Peyer's patch (tissue), 4 donors: ENCODE data around the gene GRIK4. TPM values are rescaled to one million over a fixed set of nuclear protein-coding genes. Genes with fewer than 3 reads are reported as not detected.

ENCODE experiments used
- DNase-seq, 3 donors: peaks; one replicate each; pipeline ENCODE4 v3.0.0-alpha.2; 2017 to 2019
- H3K27ac ChIP-seq, 4 donors: fragments of 200-600 bp; sonication (generic); one replicate each; pipeline ENCODE4 v1.5.1; 2016 to 2019
- H3K27me3 ChIP-seq, 2 donors: fragments of 200-600 bp; sonication (generic); one replicate each; pipeline ENCODE4 v1.5.1; 2019
- H3K36me3 ChIP-seq, 3 donors: fragments of 200-600 bp; sonication (generic); one replicate each; pipeline ENCODE4 v1.5.1; 2016 to 2019
- H3K4me1 ChIP-seq, 4 donors: fragments of 200-600 bp; sonication (generic); one replicate each; pipeline ENCODE4 v1.5.1; 2016 to 2019
- H3K4me3 ChIP-seq, 4 donors: fragments of 200-600 bp; sonication (generic); 1 replicate in 3 of 4; 2 replicates in 1 of 4; pipeline ENCODE4 v1.5.1; 2016 to 2019; ENCODE audit warnings: mild to moderate bottlenecking in 1 of 4
- H3K9me3 ChIP-seq, 4 donors: fragments of 200-600 bp; sonication (generic); one replicate each; pipeline ENCODE4 v1.5.1; 2016 to 2019; ENCODE audit warnings: mild to moderate bottlenecking in 1 of 4
- POLR2A ChIP-seq, 2 donors: fragments of 450-650 bp; IDR thresholded peaks; one replicate each; pipeline ENCODE4 v1.5.1; 2017; ENCODE audit warnings: antibody characterized with exemption in 2 of 2, mild to moderate bottlenecking in 2 of 2, moderate library complexity in 2 of 2
- total RNA-seq, 4 donors: library from RNA; depleted of rRNA; stranded (reverse); fragments of >200 nt; gene quantifications; one replicate each; pipeline ENCODE4 v1.1.0, GENCODE V29; 2016
- TF ChIP-seq, protein P1 (sequence below), 6 experiments: fragments of 450-650 bp in 4 of 6; fragments of 200-600 bp in 2 of 6; sonication (generic) in 1 of 6; IDR thresholded peaks; one replicate each; pipeline ENCODE4 v1.5.1; 2017 to 2019; ENCODE audit warnings: antibody characterized with exemption in 6 of 6, mild to moderate bottlenecking in 3 of 6, moderate library complexity in 1 of 6

Gene GRIK4
- total RNA-seq, 4 donors from 2014 or later, result 0.40 to 2.5 TPM; not detected in 2

DNA sequence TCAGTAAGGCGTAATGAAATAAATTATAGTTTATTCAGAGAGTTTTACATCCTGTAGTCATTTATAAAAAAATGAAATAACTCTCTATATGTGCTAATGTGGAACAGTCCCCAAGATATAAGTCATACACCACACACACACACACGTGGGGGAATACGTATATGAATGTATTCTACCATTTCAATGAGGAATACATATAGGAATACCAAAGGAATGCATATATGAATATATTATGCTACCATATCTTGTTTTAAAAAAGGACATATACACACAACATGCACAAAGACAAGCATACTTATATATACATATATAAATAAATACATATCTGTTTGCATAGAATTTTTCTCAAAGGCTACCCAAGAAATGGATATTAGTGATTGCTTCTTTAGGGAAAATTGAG lies 39.6 kb upstream of the GRIK4 start:
- TF ChIP-seq, protein P1, sequence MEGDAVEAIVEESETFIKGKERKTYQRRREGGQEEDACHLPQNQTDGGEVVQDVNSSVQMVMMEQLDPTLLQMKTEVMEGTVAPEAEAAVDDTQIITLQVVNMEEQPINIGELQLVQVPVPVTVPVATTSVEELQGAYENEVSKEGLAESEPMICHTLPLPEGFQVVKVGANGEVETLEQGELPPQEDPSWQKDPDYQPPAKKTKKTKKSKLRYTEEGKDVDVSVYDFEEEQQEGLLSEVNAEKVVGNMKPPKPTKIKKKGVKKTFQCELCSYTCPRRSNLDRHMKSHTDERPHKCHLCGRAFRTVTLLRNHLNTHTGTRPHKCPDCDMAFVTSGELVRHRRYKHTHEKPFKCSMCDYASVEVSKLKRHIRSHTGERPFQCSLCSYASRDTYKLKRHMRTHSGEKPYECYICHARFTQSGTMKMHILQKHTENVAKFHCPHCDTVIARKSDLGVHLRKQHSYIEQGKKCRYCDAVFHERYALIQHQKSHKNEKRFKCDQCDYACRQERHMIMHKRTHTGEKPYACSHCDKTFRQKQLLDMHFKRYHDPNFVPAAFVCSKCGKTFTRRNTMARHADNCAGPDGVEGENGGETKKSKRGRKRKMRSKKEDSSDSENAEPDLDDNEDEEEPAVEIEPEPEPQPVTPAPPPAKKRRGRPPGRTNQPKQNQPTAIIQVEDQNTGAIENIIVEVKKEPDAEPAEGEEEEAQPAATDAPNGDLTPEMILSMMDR (IDR thresholded peaks at IDR 0.05), result no peak
- TF ChIP-seq POLR2A (IDR thresholded peaks at IDR 0.05), result no peak
- DNase-seq, result no peak
- Histone ChIP-seq H3K27me3 (no peaks in the 10 kb centered on the region), H3K36me3 (peaks cover 0 to 91% (median 0%) of the 10 kb centered on the region in 3 donors), H3K9me3 (no peaks in the 10 kb centered on the region), H3K4me1 (no peaks in the 10 kb centered on the region), H3K4me3 (no peak overlapping the region), H3K27ac (no peak overlapping the region)

GRCh38 chr11:120473503-120473902 lies 38.0 kb upstream of the GRIK4 start:
- Histone ChIP-seq H3K36me3 (peaks cover 0 to 93% (median 4%) of the 10 kb centered on the region in 3 donors), H3K27me3 (no peaks in the 10 kb centered on the region), H3K9me3 (no peaks in the 10 kb centered on the region), H3K4me1 (no peaks in the 10 kb centered on the region), H3K4me3 (no peak overlapping the region), H3K27ac (no peak overlapping the region)
- no peak for DNase-seq
- TF ChIP-seq, protein P1 (IDR thresholded peaks at IDR 0.05), result no peak

DNA sequence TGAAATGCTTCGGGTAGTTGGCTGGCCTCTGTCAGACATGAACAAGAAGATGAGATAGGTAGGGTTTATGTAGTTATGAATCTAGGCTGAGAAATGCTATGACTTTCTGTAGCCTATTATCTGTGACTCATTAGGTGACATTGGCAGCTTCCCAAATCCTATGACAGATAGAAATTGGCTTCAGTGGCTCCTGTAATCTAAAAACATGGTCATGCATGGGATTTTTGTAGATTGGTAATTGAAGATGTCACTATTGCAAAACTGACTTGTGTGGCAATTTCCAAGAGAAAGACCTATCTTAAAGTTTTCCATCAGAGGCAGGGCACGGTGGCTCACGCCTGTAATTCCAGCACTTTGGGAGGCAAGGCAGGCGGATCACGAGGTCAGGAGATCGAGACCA lies 29.4 kb upstream of the GRIK4 start:
- no peaks in the 10 kb centered on the region for H3K9me3 ChIP-seq
- H3K4me1 ChIP-seq, result no peaks in the 10 kb centered on the region
- no peak overlapping the region for H3K27ac ChIP-seq
- H3K27me3 ChIP-seq, result no peaks in the 10 kb centered on the region
- H3K36me3 ChIP-seq, result peaks cover 0 to 93% (median 4%) of the 10 kb centered on the region in 3 donors
- DNase-seq, result no peak
- no peak overlapping the region for H3K4me3 ChIP-seq
- no peak for TF ChIP-seq POLR2A (IDR thresholded peaks at IDR 0.05)

GRCh38 chr11:120484722-120485121 lies 26.8 kb upstream of the GRIK4 start:
- Histone ChIP-seq H3K4me3 (no peak overlapping the region), H3K9me3 (no peaks in the 10 kb centered on the region), H3K27ac (no peak overlapping the region), H3K27me3 (no peaks in the 10 kb centered on the region), H3K36me3 (peaks cover 0 to 67% (median 0%) of the 10 kb centered on the region in 3 donors), H3K4me1 (no peaks in the 10 kb centered on the region)
- TF ChIP-seq, protein P1 (IDR thresholded peaks at IDR 0.05), result no peak
- DNase-seq, result no peak

DNA sequence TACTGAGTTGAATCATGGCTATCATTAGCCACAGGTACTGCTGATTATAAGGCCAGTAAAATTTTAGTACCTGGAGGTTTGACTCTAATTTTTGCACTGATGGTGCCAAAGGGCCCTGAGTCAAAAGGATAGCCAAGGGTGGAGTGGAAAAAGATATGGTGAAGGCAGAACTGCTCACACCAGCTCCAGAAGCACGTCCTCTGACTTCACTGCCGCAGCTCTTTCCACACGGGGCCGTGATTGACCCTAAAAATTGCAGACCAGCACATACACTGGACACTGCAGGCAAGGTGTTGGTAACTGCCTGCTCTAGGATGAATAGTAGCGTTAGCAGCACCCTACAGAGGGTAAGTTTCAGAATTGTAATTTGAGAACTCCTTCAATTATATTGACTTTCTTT lies 25.4 kb upstream of the GRIK4 start:
- Histone ChIP-seq H3K9me3 (no peaks in the 10 kb centered on the region), H3K4me3 (no peak overlapping the region), H3K4me1 (no peaks in the 10 kb centered on the region), H3K36me3 (peaks cover 0 to 58% (median 0%) of the 10 kb centered on the region in 3 donors), H3K27ac (no peak overlapping the region), H3K27me3 (no peaks in the 10 kb centered on the region)
- TF ChIP-seq, protein P1 (IDR thresholded peaks at IDR 0.05), result no peak
- TF ChIP-seq POLR2A (IDR thresholded peaks at IDR 0.05), result no peak
- DNase-seq, result no peak

- DNase-seq, result no peak
- H3K36me3 ChIP-seq, result peaks cover 0 to 23% (median 0%) of the 10 kb centered on the region in 3 donors
Observed at GRCh38 chr11:120489799-120490198, 21.7 kb upstream of the GRIK4 start.

More at GRCh38 chr11:120489799-120490198, 21.7 kb upstream of the GRIK4 start:
- no peak overlapping the region for H3K27ac ChIP-seq
- no peak overlapping the region for H3K4me3 ChIP-seq
- no peaks in the 10 kb centered on the region for H3K27me3 ChIP-seq
- no peaks in the 10 kb centered on the region for H3K4me1 ChIP-seq
- no peaks in the 10 kb centered on the region for H3K9me3 ChIP-seq
- TF ChIP-seq POLR2A (IDR thresholded peaks at IDR 0.05), result no peak
- TF ChIP-seq, protein P1 (IDR thresholded peaks at IDR 0.05), result no peak
